ACC112 (cell line): ENCODE results near the gene SEC22A.

Source experiments
- H2AFZ ChIP-seq: fragments of 200-600 bp; sonication (generic); one replicate; pipeline ENCODE4 v1.6.0; 2017; ENCODE audit warnings: antibody characterized with exemption, low read length; ENCODE audit not compliant: unreplicated experiment
- H3K27ac ChIP-seq: fragments of 200-600 bp; sonication (generic); 2 replicates; pipeline ENCODE4 v1.5.1; 2014; ENCODE audit warnings: low read depth, mild to moderate bottlenecking, antibody characterized with exemption, low read length, moderate library complexity
- H3K27me3 ChIP-seq: fragments of 200-600 bp; sonication (generic); 2 replicates; pipeline ENCODE4 v1.6.1; 2014; ENCODE audit warnings: mild to moderate bottlenecking, antibody characterized with exemption, low read length, moderate library complexity, mixed read lengths; ENCODE audit not compliant: insufficient read depth
- H3K36me3 ChIP-seq: fragments of 200-600 bp; sonication (generic); 2 replicates; pipeline ENCODE4 v1.6.1; 2016; ENCODE audit warnings: mild to moderate bottlenecking, antibody characterized with exemption, low read length, moderate library complexity, mixed read lengths; ENCODE audit not compliant: insufficient read depth
- H3K4me1 ChIP-seq: fragments of 200-600 bp; sonication (generic); one replicate; pipeline ENCODE4 v1.6.1; 2016; ENCODE audit warnings: low read length, mixed read lengths; ENCODE audit not compliant: insufficient read depth, unreplicated experiment, control insufficient read depth
- H3K4me3 ChIP-seq: fragments of 200-600 bp; sonication (generic); 2 replicates; pipeline ENCODE4 v1.5.1; 2014; ENCODE audit warnings: mild to moderate bottlenecking, low read depth, low read length
- H3K79me2 ChIP-seq: fragments of 200-600 bp; sonication (generic); one replicate; pipeline ENCODE4 v1.6.0; 2016; ENCODE audit warnings: low read length; ENCODE audit not compliant: control insufficient read depth, unreplicated experiment, insufficient read depth

Gene SEC22A

GRCh38 chr3:123279121-123279520 is 77.4 kb downstream of the SEC22A start:
- Histone ChIP-seq H3K27me3 (no peaks in the 10 kb centered on the region), H3K36me3 (no peaks in the 10 kb centered on the region), H2AFZ (no peak overlapping the region), H3K4me3 (no peak overlapping the region), H3K27ac (no peak overlapping the region), H3K4me1 (no peaks in the 10 kb centered on the region), H3K79me2 (no peaks in the 10 kb centered on the region)

GRCh38 chr3:123281406-123281805 is 79.7 kb downstream of the SEC22A start:
- no peaks in the 10 kb centered on the region for H3K27me3 ChIP-seq
- no peak overlapping the region for H3K4me3 ChIP-seq
- H3K4me1 ChIP-seq = no peaks in the 10 kb centered on the region
- H3K79me2 ChIP-seq = no peaks in the 10 kb centered on the region
- H2AFZ ChIP-seq = no peak overlapping the region
- H3K27ac ChIP-seq = no peak overlapping the region
- H3K36me3 ChIP-seq = no peaks in the 10 kb centered on the region

GRCh38 chr3:123281929-123282328 is 80.2 kb downstream of the SEC22A start:
- Histone ChIP-seq H3K36me3 (no peaks in the 10 kb centered on the region), H3K27me3 (no peaks in the 10 kb centered on the region), H2AFZ (no peak overlapping the region), H3K79me2 (no peaks in the 10 kb centered on the region), H3K4me1 (no peaks in the 10 kb centered on the region), H3K4me3 (no peak overlapping the region), H3K27ac (no peak overlapping the region)

- Histone ChIP-seq H3K27ac (no peak overlapping the region), H3K36me3 (no peaks in the 10 kb centered on the region), H3K4me1 (no peaks in the 10 kb centered on the region), H2AFZ (no peak overlapping the region), H3K4me3 (no peak overlapping the region), H3K79me2 (no peaks in the 10 kb centered on the region), H3K27me3 (no peaks in the 10 kb centered on the region)
These were observed 80.7 kb downstream of the SEC22A start for GRCh38 chr3:123282461-123282860.

- no peak overlapping the region for H3K27ac ChIP-seq
- H2AFZ ChIP-seq = no peak overlapping the region
- H3K4me3 ChIP-seq = no peak overlapping the region
- H3K79me2 ChIP-seq = no peaks in the 10 kb centered on the region
- H3K4me1 ChIP-seq = no peaks in the 10 kb centered on the region
- no peaks in the 10 kb centered on the region for H3K36me3 ChIP-seq
- H3K27me3 ChIP-seq = no peaks in the 10 kb centered on the region
These were observed 81.3 kb downstream of the SEC22A start for GRCh38 chr3:123283074-123283473.

GRCh38 chr3:123283657-123284398 is 82.1 kb downstream of the SEC22A start:
- no peak overlapping the region for H2AFZ ChIP-seq
- no peak overlapping the region for H3K27ac ChIP-seq
- no peaks in the 10 kb centered on the region for H3K79me2 ChIP-seq
- H3K4me3 ChIP-seq = no peak overlapping the region
- no peaks in the 10 kb centered on the region for H3K36me3 ChIP-seq
- H3K4me1 ChIP-seq = no peaks in the 10 kb centered on the region
- 0 out of 2 replicates have a peak, but pooled peaks cover 5% of the 10 kb centered on the region for H3K27me3 ChIP-seq

GRCh38 chr3:123284399-123285010 is 82.8 kb downstream of the SEC22A start:
- Histone ChIP-seq H3K79me2 (no peaks in the 10 kb centered on the region), H3K36me3 (no peaks in the 10 kb centered on the region), H3K27me3 (0 out of 2 replicates have a peak, but pooled peaks cover 10% of the 10 kb centered on the region), H2AFZ (no peak overlapping the region), H3K4me1 (no peaks in the 10 kb centered on the region), H3K4me3 (no peak overlapping the region), H3K27ac (no peak overlapping the region)

GRCh38 chr3:123285066-123285465 is 83.3 kb downstream of the SEC22A start:
- no peaks in the 10 kb centered on the region for H3K4me1 ChIP-seq
- H2AFZ ChIP-seq = no peak overlapping the region
- peaks cover 16% of the 10 kb centered on the region; the same call in 1 of the 2 replicates for H3K27me3 ChIP-seq
- H3K79me2 ChIP-seq = no peaks in the 10 kb centered on the region
- no peaks in the 10 kb centered on the region for H3K36me3 ChIP-seq
- H3K27ac ChIP-seq = no peak overlapping the region
- H3K4me3 ChIP-seq = no peak overlapping the region

- Histone ChIP-seq H2AFZ (no peak overlapping the region), H3K4me1 (no peaks in the 10 kb centered on the region), H3K79me2 (no peaks in the 10 kb centered on the region), H3K36me3 (no peaks in the 10 kb centered on the region), H3K27ac (no peak overlapping the region), H3K27me3 (peaks cover 18% of the 10 kb centered on the region; the same call in 1 of the 2 replicates), H3K4me3 (no peak overlapping the region)
These were observed 83.7 kb downstream of the SEC22A start for GRCh38 chr3:123285479-123285878.

- H3K4me1 ChIP-seq = no peaks in the 10 kb centered on the region
- H3K79me2 ChIP-seq = no peaks in the 10 kb centered on the region
- H3K27me3 ChIP-seq = peaks cover 22% of the 10 kb centered on the region; the same call in 1 of the 2 replicates
- H3K36me3 ChIP-seq = no peaks in the 10 kb centered on the region
- no peak overlapping the region for H2AFZ ChIP-seq
- H3K27ac ChIP-seq = no peak overlapping the region
- H3K4me3 ChIP-seq = no peak overlapping the region
These were observed 84.2 kb downstream of the SEC22A start for GRCh38 chr3:123285931-123286307.
